Measurements from ENCODE around the gene AUNIP. TPM values are rescaled to one million over a fixed set of nuclear protein-coding genes. Genes with fewer than 3 reads are reported as not detected.
A peak's percentile ranks its signal among the peaks of the same experiment; 100 is the strongest.

AUNIP gene, protein sequence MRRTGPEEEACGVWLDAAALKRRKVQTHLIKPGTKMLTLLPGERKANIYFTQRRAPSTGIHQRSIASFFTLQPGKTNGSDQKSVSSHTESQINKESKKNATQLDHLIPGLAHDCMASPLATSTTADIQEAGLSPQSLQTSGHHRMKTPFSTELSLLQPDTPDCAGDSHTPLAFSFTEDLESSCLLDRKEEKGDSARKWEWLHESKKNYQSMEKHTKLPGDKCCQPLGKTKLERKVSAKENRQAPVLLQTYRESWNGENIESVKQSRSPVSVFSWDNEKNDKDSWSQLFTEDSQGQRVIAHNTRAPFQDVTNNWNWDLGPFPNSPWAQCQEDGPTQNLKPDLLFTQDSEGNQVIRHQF
- under 1 TPM in 1 of 2 donors, not detected in 1; 0.53 TPM for total RNA-seq
- long read RNA-seq, result 0 reads

GRCh38 chr1:25858906-25859789 is at the start of gene AUNIP:
TSS of gene AUNIP (minus strand) at chr1:25859457. CDS start at chr1:25859357, 100 bp downstream.
- DNase-seq (peak; percentile 91), ATAC-seq (peak; percentile 98 to 99)
- intact Hi-C loops (cut with DNase I), result no loop called here

DNA sequence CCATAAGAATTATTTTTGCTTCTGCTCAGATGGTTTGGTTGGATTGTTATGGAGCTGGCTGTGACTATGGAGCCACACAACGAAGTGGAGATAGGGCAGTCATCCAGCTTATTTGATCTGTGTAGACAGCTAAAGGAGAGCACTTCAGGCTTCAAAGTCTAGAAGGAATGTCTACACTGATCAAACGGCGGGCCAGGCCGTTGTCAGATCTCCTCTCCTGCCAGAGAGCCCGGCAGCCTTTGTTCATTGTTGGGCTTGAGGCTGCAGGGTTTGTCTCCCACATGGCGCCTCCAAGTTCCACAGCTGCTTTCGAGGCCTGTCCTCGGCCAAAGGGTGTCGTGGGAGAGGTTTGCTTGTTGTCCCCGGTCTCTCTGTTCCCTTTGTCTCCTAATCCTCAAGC is 49.8 kb upstream of the AUNIP start:
- DNase-seq (no peak), ATAC-seq (no peak)
- intact Hi-C loops (cut with DNase I), result no loop called here

DNA sequence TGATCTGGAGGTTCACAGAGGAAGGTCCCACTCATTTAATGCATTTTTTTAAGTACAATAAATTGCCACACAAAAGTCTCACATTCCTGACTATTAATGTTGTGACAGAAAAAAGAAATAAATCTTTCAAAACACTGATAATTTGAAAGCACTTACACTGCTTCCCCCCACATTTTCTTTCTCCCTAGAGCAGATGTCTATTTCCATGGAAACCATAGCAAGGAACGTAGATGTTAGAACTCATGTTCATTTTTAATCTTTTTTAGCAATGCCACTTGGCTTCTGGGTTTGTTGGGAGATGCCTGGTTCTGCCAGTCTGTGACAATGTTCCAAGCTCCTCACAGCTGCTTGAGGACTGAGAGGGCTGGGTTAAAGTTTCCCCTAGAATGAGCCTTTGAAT is 48.9 kb upstream of the AUNIP start:
- ATAC-seq, result no peak
- intact Hi-C loops (cut with DNase I), result no loop called here

GRCh38 chr1:25907601-25908000 is 48.3 kb upstream of the AUNIP start:
- ATAC-seq, result no peak
- DNase-seq, result no peak
- intact Hi-C loops (cut with DNase I), result no loop called here

More for the DNA sequence above, 48.9 kb upstream of the AUNIP start:
- no peak for DNase-seq

DNA sequence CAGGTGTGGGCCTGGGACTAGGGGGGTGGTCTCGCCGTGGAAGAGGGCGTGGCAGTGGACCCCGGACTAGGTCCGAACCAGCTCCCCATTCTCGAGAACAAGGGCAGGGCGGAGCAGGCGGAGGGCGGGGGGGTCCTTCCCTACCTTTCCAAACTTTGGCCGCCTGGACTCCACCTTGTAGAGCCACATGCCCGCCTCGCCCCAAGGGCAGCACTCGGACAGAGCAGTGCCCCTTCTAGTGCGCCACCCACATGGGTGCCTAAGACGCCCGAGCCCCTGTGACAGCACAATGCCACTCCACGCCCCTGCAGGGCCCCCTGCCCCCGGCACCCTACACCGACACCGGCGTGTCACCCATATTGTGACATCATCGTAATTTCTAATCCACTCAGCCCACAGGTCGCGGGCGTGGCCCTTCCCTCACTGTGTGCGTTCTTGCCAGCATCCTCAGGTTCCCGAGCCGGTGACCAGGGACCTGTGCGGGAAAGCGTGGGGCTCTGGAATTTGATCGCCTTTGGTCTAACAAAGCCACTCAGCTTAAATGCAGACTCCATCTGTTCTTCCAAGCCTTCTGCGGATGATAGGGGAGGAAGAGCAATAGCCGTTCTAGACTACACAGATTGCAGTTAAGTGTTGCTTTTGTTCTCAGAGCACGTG is 47.5 kb upstream of the AUNIP start:
- ATAC-seq (peak in 1 of 2 donors; percentile 1), DNase-seq (no peak)
- intact Hi-C loops (cut with DNase I), result no loop called here

- intact Hi-C loops (cut with DNase I), result no loop called here
- DNase-seq (peak; percentile 93), ATAC-seq (peak; percentile 96 to 97)
Observed at GRCh38 chr1:25905680-25906643, 46.7 kb upstream of the AUNIP start, which contains the start of gene STMN1. TSS of gene STMN1 (minus strand) at chr1:25906419. CDS start at chr1:25904676, 1,743 bp downstream.

- DNase-seq (peak; percentile 94), ATAC-seq (peak; percentile 95 to 97)
- intact Hi-C loops (cut with DNase I), result no loop called here
Observed at GRCh38 chr1:25904943-25905679, 45.9 kb upstream of the AUNIP start.

DNA sequence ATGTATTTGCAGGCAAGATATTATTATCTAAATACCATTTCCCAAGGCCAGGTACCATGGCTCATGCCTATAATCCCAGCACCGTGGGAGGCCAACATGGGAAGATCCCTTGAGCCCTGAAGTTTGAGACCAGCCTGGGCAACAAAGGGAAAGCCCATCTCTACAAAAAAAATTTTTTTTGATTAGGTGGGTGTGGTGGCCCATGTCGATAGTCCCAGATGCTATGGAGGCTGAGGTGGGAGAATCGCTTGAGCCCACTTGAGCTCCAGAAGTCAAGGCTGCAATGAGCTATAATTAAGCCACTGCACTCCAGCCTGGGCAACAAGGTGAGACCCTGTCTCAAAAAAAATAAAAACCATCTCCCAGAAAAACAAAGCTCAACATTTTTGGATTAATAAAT is 44.7 kb upstream of the AUNIP start:
- intact Hi-C loops (cut with DNase I), result no loop called here
- no peak for DNase-seq
- no peak for ATAC-seq

DNA sequence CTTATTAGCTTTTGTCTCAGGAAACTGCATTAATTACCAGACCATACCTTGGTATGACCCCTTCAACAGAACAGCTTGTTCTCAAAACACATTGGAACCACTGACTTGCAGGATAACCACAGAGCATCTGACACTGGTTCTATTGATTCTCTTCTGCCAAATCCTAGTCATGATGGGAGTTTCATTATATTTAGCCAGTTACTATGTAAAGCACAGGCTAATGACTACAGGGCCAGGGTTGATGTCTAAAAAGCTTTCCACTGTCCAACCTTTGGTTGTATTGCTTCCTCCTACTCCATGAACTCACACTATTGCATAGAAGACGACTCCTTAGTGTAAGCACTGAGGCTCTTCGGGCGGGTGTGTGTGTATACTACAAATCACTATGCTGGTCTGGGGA is 43.2 kb upstream of the AUNIP start:
- no peak for ATAC-seq
- DNase-seq, result no peak
- intact Hi-C loops (cut with DNase I), result no loop called here

DNA sequence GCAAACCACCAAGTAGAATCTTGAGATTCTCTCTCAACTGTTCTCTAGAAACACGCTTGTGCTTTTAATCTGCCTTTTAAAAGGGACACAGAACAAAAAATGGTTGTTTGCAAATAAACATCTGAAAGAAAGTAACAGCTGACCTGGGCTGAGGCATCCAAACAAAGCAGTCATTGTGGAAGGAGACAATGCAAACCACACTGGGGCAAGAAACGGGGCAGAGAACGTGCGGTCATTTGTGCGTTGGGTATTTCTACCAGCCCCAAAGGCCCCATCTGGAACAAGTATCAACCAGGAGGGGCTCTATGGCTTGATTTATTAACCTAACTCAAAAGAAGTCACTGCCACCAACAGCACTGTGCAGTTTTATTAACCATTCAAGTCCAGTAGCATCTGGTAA is 41.0 kb upstream of the AUNIP start:
- no peak for DNase-seq
- no peak for ATAC-seq
- intact Hi-C loops (cut with DNase I), result no loop called here

- ATAC-seq (no peak), DNase-seq (no peak)
- intact Hi-C loops (cut with DNase I), result loop anchor here (5.0 to 10.0 kb wide), 3 partner anchors 98 to 265 kb away; partner anchors contain the start of genes C1orf232 (in 1 of the 2), PAFAH2 (in 1 of the 2) and ZNF593 (in 1 of the 2)
Observed at GRCh38 chr1:25899792-25900191, 40.5 kb upstream of the AUNIP start.

- intact Hi-C loops (cut with DNase I), result loop anchor here (5.0 to 10.0 kb wide), 3 partner anchors 99 to 266 kb away; partner anchors contain the start of genes C1orf232 (in 1 of the 2), PAFAH2 (in 1 of the 2) and ZNF593 (in 1 of the 2)
- ATAC-seq (no peak), DNase-seq (no peak)
Observed at GRCh38 chr1:25898223-25899015, 39.2 kb upstream of the AUNIP start.

DNA sequence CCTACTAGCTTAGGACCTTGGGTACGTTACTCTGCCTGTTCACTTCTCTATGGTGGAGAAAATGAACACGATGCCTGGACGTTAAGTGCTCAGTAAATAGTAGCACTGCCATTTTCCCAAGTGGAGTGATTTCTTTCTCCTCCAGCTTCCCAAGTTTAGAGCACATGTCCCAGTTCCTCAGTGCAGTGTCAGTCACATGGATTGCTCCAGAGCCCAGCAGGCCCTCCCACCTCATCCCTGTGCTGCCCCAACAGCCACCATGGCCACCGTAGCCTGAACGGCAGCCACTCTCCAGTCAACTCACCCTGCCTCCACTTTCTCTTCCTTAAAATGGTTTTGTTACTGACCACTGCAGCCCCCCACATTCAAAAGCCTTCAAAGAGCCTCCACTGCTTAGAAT is 38.5 kb upstream of the AUNIP start:
- no peak for DNase-seq
- intact Hi-C loops (cut with DNase I), result loop anchor here (5.0 to 10.0 kb wide), 3 partner anchors 100 to 267 kb away; partner anchors contain the start of genes C1orf232 (in 1 of the 2), PAFAH2 (in 1 of the 2) and ZNF593 (in 1 of the 2)
- no peak for ATAC-seq

- DNase-seq (no peak), ATAC-seq (no peak)
- intact Hi-C loops (cut with DNase I), result loop anchor here (5.0 to 10.0 kb wide), 3 partner anchors 101 to 269 kb away; partner anchors contain the start of genes C1orf232 (in 1 of the 2), PAFAH2 (in 1 of the 2) and ZNF593 (in 1 of the 2)
Observed at GRCh38 chr1:25896266-25896665, 37.0 kb upstream of the AUNIP start.

- ATAC-seq (peak; percentile 89 to 97), DNase-seq (peak; percentile 92)
- intact Hi-C loops (cut with DNase I), result loop anchor here (1.0 to 10.0 kb wide), 4 partner anchors 102 to 269 kb away; partner anchors contain the start of genes PAFAH2 (in 2 of the 2), C1orf232 (in 1 of the 2) and ZNF593 (in 1 of the 2)
Observed at GRCh38 chr1:25895365-25895990, 36.2 kb upstream of the AUNIP start.

DNA sequence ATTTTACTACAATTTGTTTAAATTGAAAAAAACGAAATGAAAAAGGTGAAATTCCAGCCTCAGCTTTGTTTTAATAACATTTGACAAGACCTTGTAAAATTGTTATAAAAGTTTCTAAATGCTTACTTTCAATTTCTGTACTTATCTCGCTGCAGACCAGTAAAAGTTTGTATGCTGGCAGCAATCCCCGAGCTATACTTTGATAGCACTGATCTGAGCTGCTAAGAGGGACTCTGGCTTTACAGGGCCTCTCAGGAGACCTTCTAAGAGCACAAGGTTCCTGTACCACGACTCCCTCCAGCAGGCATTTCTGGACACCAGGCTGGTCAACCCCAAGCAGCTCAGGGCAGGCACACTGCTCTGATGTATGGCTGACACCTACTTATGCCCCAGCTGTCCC is 33.9 kb upstream of the AUNIP start:
- ATAC-seq (no peak), DNase-seq (no peak)
- intact Hi-C loops (cut with DNase I), result loop anchor here in 1 of 2 donors (10.0 kb wide), 1 partner anchor 272 kb away; the partner anchor contains the start of genes C1orf232 and ZNF593
